Liver (tissue), 9 donors: ENCODE results near the gene LRRC40. TPM values are rescaled to one million over a fixed set of nuclear protein-coding genes. Genes with fewer than 3 reads are reported as not detected.
A peak's percentile ranks its signal among the peaks of the same experiment; 100 is the strongest.

Source experiments
- DNase-seq: peaks from one replicate; pipeline ENCODE4 v3.0.0-alpha.2; 2017; ENCODE audit warnings: low spot score
- H3K27ac ChIP-seq, 2 donors: one replicate each; pipeline ENCODE4 v1.7.0; 2013; ENCODE audit warnings: inconsistent platforms in 2 of 2, low read length in 2 of 2, control low read depth in 1 of 2, low read depth in 1 of 2, mild to moderate bottlenecking in 1 of 2
- H3K27me3 ChIP-seq, 4 donors: one replicate each; pipeline versions ENCODE4 v1.6.1 to v1.7.0; 2013; ENCODE audit warnings: low read length in 3 of 4, inconsistent platforms in 1 of 4, mild to moderate bottlenecking in 1 of 4, moderate library complexity in 1 of 4; ENCODE audit not compliant: control insufficient read depth in 4 of 4, insufficient read depth in 4 of 4
- H3K36me3 ChIP-seq, 4 donors: one replicate each; pipeline versions ENCODE4 v1.6.1 to v1.7.0; 2013; ENCODE audit warnings: low read length in 3 of 4, mild to moderate bottlenecking in 3 of 4, low read depth in 1 of 4, moderate library complexity in 1 of 4; ENCODE audit not compliant: control insufficient read depth in 4 of 4, insufficient read depth in 3 of 4
- H3K4me1 ChIP-seq, 4 donors: one replicate each; pipeline versions ENCODE4 v1.6.1 to v1.7.0; 2013; ENCODE audit warnings: low read length in 3 of 4, mild to moderate bottlenecking in 3 of 4, moderate library complexity in 1 of 4; ENCODE audit not compliant: control insufficient read depth in 4 of 4, insufficient read depth in 4 of 4
- H3K4me3 ChIP-seq, 3 donors: one replicate each; pipeline versions ENCODE4 v1.6.1 to v1.7.0; 2013; ENCODE audit warnings: low read length in 3 of 3, control low read depth in 1 of 3, low read depth in 1 of 3, mild to moderate bottlenecking in 1 of 3
- H3K9ac ChIP-seq, 2 donors: one replicate each; pipeline ENCODE4 v1.7.0; 2013; ENCODE audit warnings: low read length in 2 of 2, mild to moderate bottlenecking in 2 of 2, moderate library complexity in 2 of 2, control low read depth in 1 of 2, low read depth in 1 of 2
- H3K9me3 ChIP-seq, 4 donors: one replicate each; pipeline versions ENCODE4 v1.6.1 to v1.7.0; 2013; ENCODE audit warnings: low read length in 3 of 4; ENCODE audit not compliant: control insufficient read depth in 4 of 4
- FOXA1 ChIP-seq: IDR thresholded peaks from 2 replicates; pipeline ENCODE4 v1.6.1; 2016; ENCODE audit warnings: antibody characterized with exemption
- HNF4A ChIP-seq, 2 donors: conservative IDR thresholded peaks; 2 replicates each; pipeline ENCODE4 v1.6.1; 2016; ENCODE audit warnings: antibody characterized with exemption in 2 of 2, mild to moderate bottlenecking in 2 of 2
- HNF4G ChIP-seq: IDR thresholded peaks from 2 replicates; pipeline ENCODE4 v1.6.1; 2016; ENCODE audit warnings: antibody characterized with exemption
- JUND ChIP-seq, 2 donors: IDR thresholded peaks; 2 replicates each; pipeline ENCODE4 v1.6.1; 2016; ENCODE audit warnings: antibody characterized with exemption in 2 of 2
- RAD21 ChIP-seq, 2 donors: IDR thresholded peaks; 2 replicates each; pipeline ENCODE4 v1.6.1; 2016; ENCODE audit warnings: antibody characterized with exemption in 2 of 2, mild to moderate bottlenecking in 2 of 2
- RXRA ChIP-seq, 2 donors: IDR thresholded peaks; 2 replicates each; pipeline ENCODE4 v1.6.1; 2017 to 2018; ENCODE audit warnings: antibody characterized with exemption in 2 of 2, mild to moderate bottlenecking in 1 of 2
- SP1 ChIP-seq: IDR thresholded peaks from 2 replicates; pipeline ENCODE4 v1.6.1; 2018; ENCODE audit warnings: antibody characterized with exemption, mild to moderate bottlenecking
- TAF1 ChIP-seq: conservative IDR thresholded peaks from 2 replicates; pipeline ENCODE4 v1.6.1; 2016; ENCODE audit warnings: antibody characterized with exemption, mild to moderate bottlenecking
- YY1 ChIP-seq: IDR thresholded peaks from 2 replicates; pipeline ENCODE4 v1.6.1; 2016; ENCODE audit warnings: antibody characterized with exemption, mild to moderate bottlenecking
- WGBS: extraction: QIAGEN DNeasy Blood & Tissue Kit; methylation state at CpG from one replicate; pipeline ENCODE4 v1.1.7; 2013; 5-methylcytosine and 5-hydroxymethylcytosine counted together
- polyA plus RNA-seq, 2 donors: library from polyadenylated mRNA; stranded (reverse) in 1 of 2; unstranded in 1 of 2; fragments of 200-250 nt in 1 of 2; fragments of >200 nt in 1 of 2; fragmentation: Nextera tagmentation in 1 of 2; extraction: Ambion mirVana in 1 of 2; gene quantifications; one replicate each; pipeline versions ENCODE4 v1.2.1 to v1.2.3, GENCODE V29; 2013 to 2015
- total RNA-seq, 2 donors: library from RNA; depleted of rRNA; stranded (reverse); fragments of >200 nt; gene quantifications; one replicate each; pipeline ENCODE4 v1.2.3, GENCODE V29; 2014
- TF ChIP-seq, protein P1 (sequence below): IDR thresholded peaks from 2 replicates; pipeline ENCODE4 v1.6.1; 2016; ENCODE audit warnings: antibody characterized with exemption
- TF ChIP-seq, protein P2 (sequence below): IDR thresholded peaks from 2 replicates; pipeline ENCODE4 v1.6.1; 2016; ENCODE audit warnings: antibody characterized with exemption, mild to moderate bottlenecking
- TF ChIP-seq, protein P3 (sequence below): IDR thresholded peaks from 2 replicates; pipeline ENCODE4 v1.6.1; 2016; ENCODE audit warnings: antibody characterized with exemption
- donor health status: healthy.
- donor health status: healthy.
- donor health status: healthy.
- donor health status: healthy.
- donor health status: healthy.

LRRC40 gene
- total and polyA plus RNA-seq, 4 donors = 6.6 to 15.8 (median 10.6) TPM

DNA sequence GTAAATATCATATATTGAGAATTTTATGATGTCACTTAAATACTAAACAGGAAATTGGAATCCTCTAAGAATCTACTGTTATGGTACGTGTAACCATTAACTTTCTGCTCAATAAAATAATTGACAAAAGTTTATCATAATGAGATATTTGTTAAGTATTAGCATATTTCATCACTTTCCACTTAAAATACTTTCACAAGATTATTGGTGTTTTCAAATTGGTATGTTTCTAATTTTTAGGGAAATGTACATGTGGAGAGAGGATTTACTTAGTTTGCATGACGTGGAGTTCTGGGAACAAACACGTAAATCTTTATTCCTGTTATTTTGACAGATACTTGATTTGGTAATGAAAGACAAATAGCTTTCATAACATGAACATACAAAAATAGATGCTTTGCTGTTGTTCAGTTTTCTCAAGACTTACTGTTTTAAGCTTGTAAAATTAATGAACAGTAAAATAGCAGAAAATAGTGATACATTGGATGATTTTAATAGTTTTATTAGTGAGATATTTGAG, 17.4 kb upstream of the LRRC40 start:
- WGBS = 20% methylated on average over 3 of the region's 3 CpGs
- Histone ChIP-seq H3K9ac (peak overlapping the region; percentile 98), H3K27me3 (no peaks in the 10 kb centered on the region), H3K27ac (peak overlapping the region; percentile 94 to 98), H3K4me1 (peaks cover 2 to 24% (median 12%) of the 10 kb centered on the region in 4 donors), H3K36me3 (peaks cover 0 to 19% (median 11%) of the 10 kb centered on the region in 4 donors), H3K9me3 (no peaks in the 10 kb centered on the region), H3K4me3 (peak overlapping the region; percentile 15 to 79 (median 58))
- no peak for TF ChIP-seq HNF4G
- TF ChIP-seq HNF4A (conservative IDR thresholded peaks at IDR 0.05) = no peak
- no peak for DNase-seq

DNA sequence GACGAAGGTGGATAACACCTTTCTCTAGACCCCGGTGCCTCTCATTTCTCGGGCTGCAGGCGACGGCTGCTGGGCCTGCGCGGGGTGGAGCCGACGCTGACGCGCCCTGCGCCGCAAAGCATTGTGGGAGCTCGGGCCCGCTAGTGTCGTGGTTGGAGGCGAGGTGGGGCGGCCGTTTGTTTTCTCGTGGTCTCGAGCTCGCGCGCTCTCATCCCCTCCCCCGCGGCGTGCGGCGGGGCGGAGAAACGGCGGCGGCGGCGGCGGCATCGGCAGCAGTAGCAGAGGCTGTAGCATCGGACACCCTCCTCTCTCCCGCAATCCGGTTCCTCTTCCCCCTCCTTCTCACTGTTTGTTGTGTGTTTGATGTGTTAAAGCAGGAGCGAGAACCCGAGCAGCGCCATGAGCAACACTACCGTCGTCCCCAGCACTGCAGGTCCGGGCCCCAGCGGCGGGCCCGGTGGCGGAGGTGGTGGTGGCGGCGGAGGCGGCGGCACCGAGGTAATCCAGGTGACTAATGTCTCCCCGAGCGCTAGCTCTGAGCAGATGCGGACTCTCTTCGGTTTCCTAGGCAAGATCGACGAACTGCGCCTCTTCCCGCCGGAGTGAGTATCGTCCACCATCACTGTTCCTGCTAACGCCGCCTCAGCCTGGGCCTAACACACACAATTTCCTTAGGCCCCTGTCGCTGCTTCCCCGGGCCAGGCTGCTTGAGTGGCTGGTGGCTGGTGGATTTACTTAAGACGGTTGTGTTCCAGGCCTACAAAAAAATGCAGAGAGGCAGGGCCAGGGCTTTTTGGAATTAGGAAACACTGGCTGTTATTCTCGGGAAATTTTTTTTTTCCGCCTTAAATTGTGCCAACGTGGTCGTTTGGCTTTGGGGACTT, 16.1 kb upstream of the LRRC40 start, which contains the start of gene SRSF11:
Gene SRSF11, plus strand, starts transcription at position 143 of the 884 bp plus-strand sequence. Its CDS starts 257 bp downstream, at position 400.
- peak within 1 kb of the TSS; percentile 94 to 98 for H3K27ac ChIP-seq
- H3K9ac ChIP-seq = peak within 1 kb of the TSS; percentile 98
- DNase-seq = peak; percentile 98
- WGBS = under 1% methylated on average over 74 of the region's 74 CpGs
- H3K4me3 ChIP-seq = peak within 1 kb of the TSS; percentile 58 to 79 (median 77)
- H3K9me3 ChIP-seq = no peaks in the 10 kb centered on the region
- H3K36me3 ChIP-seq = peaks cover 0 to 23% (median 11%) of the 10 kb centered on the region in 4 donors
- H3K27me3 ChIP-seq = no peaks in the 10 kb centered on the region
- H3K4me1 ChIP-seq = peaks cover 2 to 24% (median 11%) of the 10 kb centered on the region in 4 donors
- TF ChIP-seq, protein P1, sequence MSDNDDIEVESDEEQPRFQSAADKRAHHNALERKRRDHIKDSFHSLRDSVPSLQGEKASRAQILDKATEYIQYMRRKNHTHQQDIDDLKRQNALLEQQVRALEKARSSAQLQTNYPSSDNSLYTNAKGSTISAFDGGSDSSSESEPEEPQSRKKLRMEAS = peak; percentile 33
- TF ChIP-seq YY1 = peak; percentile 62
- peak; percentile 54 for TF ChIP-seq TAF1
- TF ChIP-seq SP1 = peak; percentile 53
- TF ChIP-seq, protein P2, sequence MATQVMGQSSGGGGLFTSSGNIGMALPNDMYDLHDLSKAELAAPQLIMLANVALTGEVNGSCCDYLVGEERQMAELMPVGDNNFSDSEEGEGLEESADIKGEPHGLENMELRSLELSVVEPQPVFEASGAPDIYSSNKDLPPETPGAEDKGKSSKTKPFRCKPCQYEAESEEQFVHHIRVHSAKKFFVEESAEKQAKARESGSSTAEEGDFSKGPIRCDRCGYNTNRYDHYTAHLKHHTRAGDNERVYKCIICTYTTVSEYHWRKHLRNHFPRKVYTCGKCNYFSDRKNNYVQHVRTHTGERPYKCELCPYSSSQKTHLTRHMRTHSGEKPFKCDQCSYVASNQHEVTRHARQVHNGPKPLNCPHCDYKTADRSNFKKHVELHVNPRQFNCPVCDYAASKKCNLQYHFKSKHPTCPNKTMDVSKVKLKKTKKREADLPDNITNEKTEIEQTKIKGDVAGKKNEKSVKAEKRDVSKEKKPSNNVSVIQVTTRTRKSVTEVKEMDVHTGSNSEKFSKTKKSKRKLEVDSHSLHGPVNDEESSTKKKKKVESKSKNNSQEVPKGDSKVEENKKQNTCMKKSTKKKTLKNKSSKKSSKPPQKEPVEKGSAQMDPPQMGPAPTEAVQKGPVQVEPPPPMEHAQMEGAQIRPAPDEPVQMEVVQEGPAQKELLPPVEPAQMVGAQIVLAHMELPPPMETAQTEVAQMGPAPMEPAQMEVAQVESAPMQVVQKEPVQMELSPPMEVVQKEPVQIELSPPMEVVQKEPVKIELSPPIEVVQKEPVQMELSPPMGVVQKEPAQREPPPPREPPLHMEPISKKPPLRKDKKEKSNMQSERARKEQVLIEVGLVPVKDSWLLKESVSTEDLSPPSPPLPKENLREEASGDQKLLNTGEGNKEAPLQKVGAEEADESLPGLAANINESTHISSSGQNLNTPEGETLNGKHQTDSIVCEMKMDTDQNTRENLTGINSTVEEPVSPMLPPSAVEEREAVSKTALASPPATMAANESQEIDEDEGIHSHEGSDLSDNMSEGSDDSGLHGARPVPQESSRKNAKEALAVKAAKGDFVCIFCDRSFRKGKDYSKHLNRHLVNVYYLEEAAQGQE = peak; percentile 47
- TF ChIP-seq, protein P3, sequence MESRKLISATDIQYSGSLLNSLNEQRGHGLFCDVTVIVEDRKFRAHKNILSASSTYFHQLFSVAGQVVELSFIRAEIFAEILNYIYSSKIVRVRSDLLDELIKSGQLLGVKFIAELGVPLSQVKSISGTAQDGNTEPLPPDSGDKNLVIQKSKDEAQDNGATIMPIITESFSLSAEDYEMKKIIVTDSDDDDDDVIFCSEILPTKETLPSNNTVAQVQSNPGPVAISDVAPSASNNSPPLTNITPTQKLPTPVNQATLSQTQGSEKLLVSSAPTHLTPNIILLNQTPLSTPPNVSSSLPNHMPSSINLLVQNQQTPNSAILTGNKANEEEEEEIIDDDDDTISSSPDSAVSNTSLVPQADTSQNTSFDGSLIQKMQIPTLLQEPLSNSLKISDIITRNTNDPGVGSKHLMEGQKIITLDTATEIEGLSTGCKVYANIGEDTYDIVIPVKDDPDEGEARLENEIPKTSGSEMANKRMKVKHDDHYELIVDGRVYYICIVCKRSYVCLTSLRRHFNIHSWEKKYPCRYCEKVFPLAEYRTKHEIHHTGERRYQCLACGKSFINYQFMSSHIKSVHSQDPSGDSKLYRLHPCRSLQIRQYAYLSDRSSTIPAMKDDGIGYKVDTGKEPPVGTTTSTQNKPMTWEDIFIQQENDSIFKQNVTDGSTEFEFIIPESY = peak; percentile 85
- TF ChIP-seq FOXA1 = no peak
- peak in 1 of 2 donors; percentile 21 for TF ChIP-seq RAD21 (IDR thresholded peaks at IDR 0.05)
- no peak for TF ChIP-seq HNF4G
- no peak for TF ChIP-seq RXRA (IDR thresholded peaks at IDR 0.05)
- peak in 1 of 2 donors; percentile 10 for TF ChIP-seq JUND (IDR thresholded peaks at IDR 0.05)
